K562 (cell line): Measurements from ENCODE around the gene TACC3. TPM values are rescaled to one million over a fixed set of nuclear protein-coding genes. Genes with fewer than 3 reads are reported as not detected.

Source experiments
- ATAC-seq: fragments of 200-7000 bp; cut with Tn5 transposase; 3 replicates; pipeline ENCODE4 v1.9.1; 2020; ENCODE audit warnings: moderate library complexity
- BruUV-seq: library from RNA; stranded (reverse); fragments of 400-500 nt; replicated peaks from 2 replicates; lab custom pipeline; 2021; lab: Mats Ljungman, UMichigan
- CTCF ChIA-PET: fragments of 300-600 bp; formaldehyde crosslinking; extraction: SDS; loops from one replicate; lab custom pipeline; 2021; ENCODE audit warnings: low intra/inter-chr PET ratio; lab: Yijun Ruan, JAX
- POLR2A ChIA-PET: fragments of 300-600, 350-650 bp; sonication (Branson Sonifier 250); formaldehyde crosslinking; extraction: SDS; loops from one replicate; lab custom pipeline; 2021; ENCODE audit warnings: antibody characterized with exemption, inconsistent platforms; lab: Yijun Ruan, JAX
- DNase-seq, 4 experiments: peaks; one replicate each; pipeline versions ENCODE4 v3.0.0 to v3.0.0-alpha.2; 2011 to 2018; ENCODE audit warnings: low spot score in 3 of 4, mixed read lengths in 3 of 4; ENCODE audit errors: extremely low read depth in 1 of 4
- FAIRE-seq: peaks from 2 replicates; lab custom pipeline; 2011; peaks lifted over from hg19 to GRCh38; lab: Jason Lieb, UNC
- H2AFZ ChIP-seq: 2 replicates; pipeline ENCODE4 v1.6.0; 2011; ENCODE audit warnings: low read depth, low read length, control low read depth, inconsistent platforms
- H3K27ac ChIP-seq: fragments of 200-600 bp; 3 replicates; pipeline ENCODE4 v1.8.0; 2011; ENCODE audit warnings: low read depth, mild to moderate bottlenecking, control low read depth, inconsistent platforms, low read length, moderate library complexity, mixed read lengths; ENCODE audit errors: extremely low read depth
- H3K27me3 ChIP-seq, 2 experiments: fragments of 300-600 bp in 1 of 2; 2 replicates in 1 of 2; 3 replicates in 1 of 2; pipeline versions ENCODE4 v1.6.0 to v1.8.0; 2011; ENCODE audit warnings: inconsistent platforms in 2 of 2, low read length in 2 of 2, mild to moderate bottlenecking in 1 of 2, mixed read lengths in 1 of 2, moderate library complexity in 1 of 2; ENCODE audit not compliant: control insufficient read depth in 2 of 2, insufficient read depth in 2 of 2
- H3K36me3 ChIP-seq: fragments of 300-600 bp; 3 replicates; pipeline ENCODE4 v1.8.0; 2011; ENCODE audit warnings: mild to moderate bottlenecking, low read length, inconsistent platforms; ENCODE audit not compliant: control insufficient read depth, insufficient read depth
- H3K4me1 ChIP-seq, 2 experiments: fragments of 200-600 bp in 1 of 2; replicated peaks in 1 of 2; 2 replicates in 1 of 2; 3 replicates in 1 of 2; pipeline versions ENCODE4 v1.5.1 to v1.8.0; 2011; ENCODE audit warnings: inconsistent platforms in 2 of 2, low read length in 2 of 2, mild to moderate bottlenecking in 1 of 2, mixed read lengths in 1 of 2, moderate library complexity in 1 of 2; ENCODE audit not compliant: control insufficient read depth in 2 of 2, insufficient read depth in 2 of 2
- H3K4me2 ChIP-seq: 2 replicates; pipeline ENCODE4 v1.6.1; 2011; ENCODE audit warnings: low read length, control low read depth, inconsistent platforms, mixed read lengths; ENCODE audit not compliant: insufficient read depth
- H3K4me3 ChIP-seq: fragments of 200-600 bp; sonication (generic), shearing (Covaris generic); 2 replicates; pipeline ENCODE4 v1.5.1; 2016; ENCODE audit warnings: control low read depth, inconsistent platforms
- H3K79me2 ChIP-seq: fragments of 200-600 bp; 3 replicates; pipeline ENCODE4 v1.8.0; 2011; ENCODE audit warnings: low read length, inconsistent platforms; ENCODE audit not compliant: control insufficient read depth, insufficient read depth
- H3K9ac ChIP-seq, 2 experiments: 2 replicates each; pipeline versions ENCODE4 v1.6.0 to v1.6.1; 2011; ENCODE audit warnings: low read depth in 2 of 2, low read length in 2 of 2, control low read depth in 1 of 2, inconsistent platforms in 1 of 2, mild to moderate bottlenecking in 1 of 2, mixed read lengths in 1 of 2; ENCODE audit not compliant: insufficient read depth in 1 of 2
- H3K9me1 ChIP-seq: one replicate; pipeline ENCODE4 v1.6.0; 2011; ENCODE audit warnings: inconsistent platforms, mild to moderate bottlenecking, low read length, moderate library complexity; ENCODE audit not compliant: control insufficient read depth, insufficient read depth
- H3K9me3 ChIP-seq: replicated peaks from 2 replicates; pipeline ENCODE4 v1.5.1; 2011; ENCODE audit warnings: low read depth, low read length, inconsistent platforms; ENCODE audit not compliant: control insufficient read depth, insufficient read depth
- H4K20me1 ChIP-seq: replicated peaks from 2 replicates; pipeline ENCODE4 v1.6.1; 2011; ENCODE audit warnings: low read length, inconsistent platforms, mixed read lengths; ENCODE audit not compliant: control insufficient read depth, insufficient read depth
- ARID3A ChIP-seq: IDR thresholded peaks from 2 replicates; pipeline ENCODE4 v1.6.1; 2012; ENCODE audit warnings: low read depth, low read length, improper control_type of control experiment, borderline replicate concordance
- RBFOX2 ChIP-seq: fragments of 200-400 bp; formaldehyde crosslinking; IDR thresholded peaks from 2 replicates; pipeline ENCODE4 v1.6.1; 2017; ENCODE audit warnings: low read depth, mild to moderate bottlenecking, low read length, moderate library complexity
- WGBS: fragments of 100-300 bp; shearing (Covaris generic); methylation state at CpG from one replicate; pipeline ENCODE4 v1.1.6; 2016; ENCODE audit warnings: low coverage, mixed read lengths; ENCODE audit not compliant: insufficient coverage; ENCODE audit errors: missing lambda C conversion rate; 5-methylcytosine and 5-hydroxymethylcytosine counted together
- in situ Hi-C: fragments of 300-500 bp; cut with MboI; formaldehyde crosslinking; loops from 4 replicates; pipeline ENCODE4 v1.15.0; 2018; ENCODE audit warnings: inconsistent platforms, mixed read lengths
- intact Hi-C: fragments of 100-400 bp; cut with micrococcal nuclease; formaldehyde crosslinking; loops from 2 replicates; pipeline ENCODE4 v1.14.2; 2022
- polyA plus RNA-seq, 8 experiments: library from polyadenylated mRNA; depleted of rRNA in 4 of 8; stranded (reverse) in 5 of 8; unstranded in 3 of 8; fragments of >200 nt; fragmentation: Nextera tagmentation in 2 of 8; fragmentation: Illumina TruSeq in 1 of 8; extraction: Ambion mirVana in 2 of 8; extraction: Trizol in 1 of 8; gene quantifications; 2 replicates each; pipeline versions ENCODE4 v1.2.1 to v1.2.3, GENCODE V29; 2011 to 2014; ENCODE audit warnings: inconsistent platforms in 1 of 8, missing spikeins in 1 of 8
- total RNA-seq, 7 experiments: library from RNA; depleted of rRNA in 6 of 7; stranded (reverse); fragments of >200 nt in 6 of 7; fragmentation: Illumina TruSeq in 2 of 7; extraction: Trizol in 2 of 7; gene quantifications; 2 replicates each; pipeline versions ENCODE4 v1.2.1 to v1.2.3, GENCODE V29; 2011 to 2021; ENCODE audit warnings: low replicate concordance in 1 of 7

TACC3 gene
- total and polyA plus RNA-seq, 9 of the 15 experiments (the other 6 are each of a cell fraction or from before 2014, with no cell fraction given): 1.9 to 122 (median 55.6) TPM

GRCh38 chr4:1728061-1728980 is 7.0 kb downstream of the TACC3 start:
- CTCF ChIA-PET: interaction anchor here (0.9 to 2.9 kb wide), 2 partner anchors 35 to 67 kb away, joined by 3 to 13 read pairs; no protein-coding TSS in a partner anchor
- H3K27me3 ChIP-seq: no peaks in the 10 kb centered on the region
- peaks cover 95% of the 10 kb centered on the region for H3K36me3 ChIP-seq
- peaks cover 22% of the 10 kb centered on the region for H4K20me1 ChIP-seq
- no peak overlapping the region for H3K9ac ChIP-seq
- H3K9me1 ChIP-seq: no peaks in the 10 kb centered on the region
- FAIRE-seq (no peak), ATAC-seq (no peak), DNase-seq (no peak)
- H3K9me3 ChIP-seq: no peaks in the 10 kb centered on the region; the same call in 1 of the 2 replicates
- H3K4me3 ChIP-seq: no peak overlapping the region
- 96% methylated on average over 29 of the region's 31 CpGs for WGBS
- no peak overlapping the region for H3K27ac ChIP-seq
- in situ Hi-C loops: no loop called here
- intact Hi-C loops: loop anchor here (10.0 kb wide), 1 partner anchor 374 kb away; no protein-coding TSS in a partner anchor
- H3K4me2 ChIP-seq: no peak overlapping the region
- no TSS peak for BruUV-seq
- no peak for TF ChIP-seq ARID3A
- TF ChIP-seq RBFOX2: peak; percentile 60
- H3K4me1 ChIP-seq: peaks cover 0 to 32% of the 10 kb centered on the region in 2 experiments; a peak in 3 of 5 replicates
- H2AFZ ChIP-seq: no peak overlapping the region
- POLR2A ChIA-PET: interaction anchor here (0.5 to 2.8 kb wide), 7 partner anchors 8 to 90 kb away, joined by 3 to 20 read pairs (median 3); partner anchors contain the start of genes TACC3 and TMEM129
- peaks cover 76% of the 10 kb centered on the region for H3K79me2 ChIP-seq
